Astrocyte of the spinal cord (primary cell): ENCODE results near the gene TRPV3.

Source experiments
- DNase-seq: peaks from one replicate; pipeline ENCODE4 v3.0.0; 2011; ENCODE audit warnings: low read depth, low spot score
- H3K4me3 ChIP-seq: 2 replicates; pipeline ENCODE4 v1.5.1; 2011; ENCODE audit warnings: low read depth, mild to moderate bottlenecking, low read length, moderate library complexity
- in situ Hi-C: cut with HindIII; loops from 2 replicates; pipeline ENCODE4 v1.10.0; 2017; ENCODE audit warnings: low sequenced_read_pairs
- TF ChIP-seq, protein P1 (sequence below): IDR thresholded peaks from 2 replicates; pipeline ENCODE4 v1.5.1; 2012; ENCODE audit warnings: low read depth, mild to moderate bottlenecking, low read length, inconsistent platforms

Gene TRPV3

GRCh38 chr17:3532859-3533142, 24.8 kb downstream of the TRPV3 start:
- H3K4me3 ChIP-seq = no peak overlapping the region
- DNase-seq = no peak
- TF ChIP-seq, protein P1, sequence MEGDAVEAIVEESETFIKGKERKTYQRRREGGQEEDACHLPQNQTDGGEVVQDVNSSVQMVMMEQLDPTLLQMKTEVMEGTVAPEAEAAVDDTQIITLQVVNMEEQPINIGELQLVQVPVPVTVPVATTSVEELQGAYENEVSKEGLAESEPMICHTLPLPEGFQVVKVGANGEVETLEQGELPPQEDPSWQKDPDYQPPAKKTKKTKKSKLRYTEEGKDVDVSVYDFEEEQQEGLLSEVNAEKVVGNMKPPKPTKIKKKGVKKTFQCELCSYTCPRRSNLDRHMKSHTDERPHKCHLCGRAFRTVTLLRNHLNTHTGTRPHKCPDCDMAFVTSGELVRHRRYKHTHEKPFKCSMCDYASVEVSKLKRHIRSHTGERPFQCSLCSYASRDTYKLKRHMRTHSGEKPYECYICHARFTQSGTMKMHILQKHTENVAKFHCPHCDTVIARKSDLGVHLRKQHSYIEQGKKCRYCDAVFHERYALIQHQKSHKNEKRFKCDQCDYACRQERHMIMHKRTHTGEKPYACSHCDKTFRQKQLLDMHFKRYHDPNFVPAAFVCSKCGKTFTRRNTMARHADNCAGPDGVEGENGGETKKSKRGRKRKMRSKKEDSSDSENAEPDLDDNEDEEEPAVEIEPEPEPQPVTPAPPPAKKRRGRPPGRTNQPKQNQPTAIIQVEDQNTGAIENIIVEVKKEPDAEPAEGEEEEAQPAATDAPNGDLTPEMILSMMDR = no peak
- in situ Hi-C loops = no loop called here

DNA sequence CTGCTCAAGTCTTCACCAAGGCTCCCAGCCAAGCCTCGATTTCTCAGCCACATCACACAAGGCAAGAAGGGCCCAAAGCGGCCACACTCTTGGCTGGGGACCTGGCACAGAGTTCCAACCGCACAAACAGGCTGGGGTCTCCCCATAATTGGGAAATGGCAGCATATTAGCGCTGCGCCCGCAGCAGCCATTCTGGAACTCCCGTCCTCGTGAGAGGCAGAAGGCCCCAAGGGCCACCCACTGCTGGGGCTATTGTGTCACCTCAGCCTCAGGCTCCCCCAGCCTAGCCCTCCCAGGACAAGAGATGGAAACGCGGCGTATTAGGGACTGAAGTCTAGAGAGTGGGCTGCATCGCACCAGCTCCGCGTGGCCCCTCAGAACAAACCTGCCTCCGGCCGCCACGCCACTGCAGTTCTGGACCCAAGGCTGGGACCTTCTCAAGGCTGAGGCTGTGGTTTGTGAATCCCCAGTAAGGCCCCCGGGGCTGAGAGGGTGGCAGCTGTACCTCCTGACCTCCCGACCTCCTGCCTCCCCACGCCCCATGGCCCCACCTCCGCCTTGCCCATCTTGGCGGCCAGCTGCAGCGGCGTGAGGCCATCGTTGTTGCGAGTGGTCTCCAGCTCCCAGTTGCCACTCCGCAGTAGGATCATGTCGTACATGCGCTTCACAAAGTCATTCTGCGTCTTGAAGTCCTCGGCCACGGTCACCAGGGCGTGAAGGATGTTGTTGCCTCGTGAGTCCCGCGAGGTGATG, 25.3 kb downstream of the TRPV3 start:
- no peak overlapping the region for H3K4me3 ChIP-seq
- TF ChIP-seq, protein P1 = no peak
- in situ Hi-C loops = no loop called here
- no peak for DNase-seq

- DNase-seq = no peak
- in situ Hi-C loops = no loop called here
- H3K4me3 ChIP-seq = no peak overlapping the region
- TF ChIP-seq, protein P1 = no peak
Observed at GRCh38 chr17:3531266-3532101, 26.1 kb downstream of the TRPV3 start.

DNA sequence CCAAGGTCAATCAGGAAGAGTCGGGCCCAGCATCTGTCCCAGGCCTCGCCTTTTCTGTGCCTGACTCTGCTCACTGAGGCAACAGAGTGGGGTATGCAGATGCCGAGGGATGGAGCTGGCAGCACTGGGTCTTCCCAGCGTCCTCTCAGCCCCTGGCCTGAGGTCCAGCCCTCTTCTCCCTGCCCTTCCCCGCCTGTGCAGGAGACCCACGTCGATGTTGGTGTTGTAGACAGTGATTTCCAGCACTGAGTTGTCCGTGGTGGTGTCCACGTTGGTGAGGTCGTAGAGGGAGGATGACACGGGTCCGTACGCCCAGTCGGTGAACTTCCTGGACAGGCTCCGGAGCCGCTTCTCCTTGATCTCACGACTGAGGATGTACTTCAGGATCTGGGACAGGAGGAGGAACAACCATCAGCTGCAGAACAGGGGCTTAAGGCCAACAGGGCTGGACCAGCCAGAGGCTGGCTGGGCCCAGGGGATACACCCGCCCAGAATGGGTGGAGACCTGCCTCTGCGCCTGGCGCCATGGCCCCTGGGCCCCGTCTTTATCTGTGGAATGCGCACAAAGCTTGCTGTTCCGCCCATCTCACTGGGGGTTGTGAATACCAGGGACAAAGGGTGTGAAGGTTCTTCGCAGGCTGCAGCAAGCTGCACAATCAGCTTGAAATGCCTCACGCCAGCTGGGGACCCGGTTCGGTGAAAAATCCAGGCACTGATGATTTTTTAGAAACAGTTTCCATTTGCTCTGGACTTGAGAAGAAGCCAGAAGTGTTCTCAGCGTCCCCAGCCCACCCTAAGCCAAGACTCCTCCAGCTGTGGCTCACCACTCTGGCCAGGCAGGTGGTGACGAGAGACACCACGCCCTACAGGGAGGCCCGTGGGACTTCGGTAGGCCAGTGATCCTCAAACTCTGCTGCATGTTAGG, 27.5 kb downstream of the TRPV3 start:
- no peak overlapping the region for H3K4me3 ChIP-seq
- in situ Hi-C loops = no loop called here
- peak; percentile 28 for DNase-seq
- TF ChIP-seq, protein P1 = no peak

GRCh38 chr17:3528880-3529511, 28.6 kb downstream of the TRPV3 start:
- TF ChIP-seq, protein P1 = no peak
- peak; percentile 47 for DNase-seq
- no peak overlapping the region for H3K4me3 ChIP-seq
- in situ Hi-C loops = no loop called here

GRCh38 chr17:3528403-3528851, 29.2 kb downstream of the TRPV3 start:
- TF ChIP-seq, protein P1 = no peak
- DNase-seq = peak; percentile 8
- in situ Hi-C loops = no loop called here
- no peak overlapping the region for H3K4me3 ChIP-seq
